Effector CD8-positive, alpha-beta T cell (primary cell): ENCODE data around the gene STK11.

ENCODE experiments used
- DNase-seq: peaks from one replicate; lab custom pipeline; 2025; lab: John Stamatoyannopoulos, UW

Gene STK11

GRCh38 chr19:1273263-1274041, 67.9 kb downstream of the STK11 start:
- no peak for DNase-seq

GRCh38 chr19:1274081-1274851, 68.7 kb downstream of the STK11 start:
- DNase-seq: no peak

GRCh38 chr19:1274852-1275259, 69.3 kb downstream of the STK11 start:
- DNase-seq: no peak

GRCh38 chr19:1275260-1275975, 69.8 kb downstream of the STK11 start, which contains the start of gene FAM174C:
Gene FAM174C (plus strand): TSS chr19:1275530. CDS start chr19:1275550, 20 bp downstream.
- DNase-seq: peak; percentile 94

- no peak for DNase-seq
Measured at GRCh38 chr19:1275976-1276627, 70.5 kb downstream of the STK11 start.

GRCh38 chr19:1276628-1277022, 71.0 kb downstream of the STK11 start:
- no peak for DNase-seq

GRCh38 chr19:1277061-1277460, 71.5 kb downstream of the STK11 start:
- DNase-seq: no peak
